Activated T-cell treated with anti-CD3 and anti-CD28 coated beads for 24 hours (primary cell): ENCODE data around the gene FNDC7.
"Not testable (repeated sequence)": the region's sequence is repeated elsewhere in the genome, so short reads cannot be mapped to it uniquely, and the experiment has no call there.

ENCODE experiments used
- DNase-seq: peaks from one replicate; pipeline ENCODE4 v3.0.0-alpha.2; 2020; ENCODE audit warnings: low read depth

FNDC7 gene

GRCh38 chr1:108745980-108746381, 33.3 kb downstream of the FNDC7 start:
- no peak for DNase-seq

DNA sequence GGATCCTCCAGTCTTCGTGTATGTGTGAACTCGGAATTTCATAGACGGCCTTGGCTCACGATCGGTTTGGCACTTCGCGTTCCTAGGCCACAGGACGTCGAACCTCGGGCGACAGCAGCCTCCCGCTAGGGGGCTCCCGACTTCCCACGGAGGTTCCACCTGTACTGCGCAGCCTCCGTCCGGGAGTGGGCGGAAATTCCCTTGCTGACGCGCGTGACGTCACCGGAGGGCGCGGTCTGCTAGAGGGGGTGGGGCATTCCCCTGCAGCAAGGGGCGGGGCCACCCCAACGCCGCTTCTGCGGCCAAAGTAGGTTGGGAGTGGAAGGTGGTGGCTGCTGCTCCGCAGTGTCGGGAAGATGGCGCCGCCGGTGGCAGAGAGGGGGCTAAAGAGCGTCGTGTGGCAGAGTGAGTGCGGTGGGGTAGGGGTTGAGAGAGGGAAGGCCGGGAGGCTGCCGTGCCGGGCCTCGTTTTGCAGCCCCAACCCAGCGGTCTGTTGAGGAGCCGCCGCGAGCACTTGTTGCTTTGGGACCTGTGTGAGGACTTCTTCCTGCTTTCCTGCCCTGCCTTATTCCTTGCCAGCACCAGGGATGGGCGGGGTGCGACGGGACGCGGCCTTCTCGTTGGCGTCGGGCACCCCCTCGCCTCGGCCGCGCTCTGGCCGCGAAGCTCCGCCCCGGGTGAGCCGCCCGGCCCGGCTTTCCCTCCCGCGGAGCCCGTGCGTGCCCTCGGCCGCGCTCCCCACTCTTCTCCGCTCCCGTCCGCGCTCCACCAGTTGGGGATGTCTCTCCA, 33.9 kb downstream of the FNDC7 start, which contains the start of gene STXBP3:
TSS of gene STXBP3 (plus strand) at position 293 of the 789 bp plus-strand sequence. CDS start at position 357, 64 bp downstream.
- DNase-seq = peak; percentile 100

- DNase-seq = peak; percentile 13
Observed at GRCh38 chr1:108747171-108747850, 34.6 kb downstream of the FNDC7 start.

- DNase-seq = no peak
Observed at GRCh38 chr1:108747898-108748297, 35.2 kb downstream of the FNDC7 start.

DNA sequence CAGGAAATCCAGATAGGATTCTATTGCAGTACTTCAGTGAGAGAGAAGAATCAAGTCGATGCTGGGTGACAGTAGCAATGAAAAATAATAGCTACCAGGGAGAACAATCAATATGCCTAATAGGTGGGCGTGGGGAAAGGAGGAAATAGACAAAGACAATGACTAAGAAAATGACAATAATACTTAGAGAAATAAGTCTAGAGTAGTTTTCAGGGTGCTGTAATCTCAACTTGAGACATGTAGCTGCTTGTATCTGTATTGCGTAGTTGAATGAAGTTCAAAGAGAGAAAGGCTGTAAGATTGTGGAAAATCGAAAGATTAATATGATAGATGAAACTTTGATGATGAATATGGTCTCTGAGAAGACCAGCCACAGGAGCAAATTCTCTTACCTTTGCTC, 36.4 kb downstream of the FNDC7 start:
- no peak for DNase-seq

- DNase-seq = no peak
Observed at GRCh38 chr1:108750476-108751181, 37.9 kb downstream of the FNDC7 start.

DNA sequence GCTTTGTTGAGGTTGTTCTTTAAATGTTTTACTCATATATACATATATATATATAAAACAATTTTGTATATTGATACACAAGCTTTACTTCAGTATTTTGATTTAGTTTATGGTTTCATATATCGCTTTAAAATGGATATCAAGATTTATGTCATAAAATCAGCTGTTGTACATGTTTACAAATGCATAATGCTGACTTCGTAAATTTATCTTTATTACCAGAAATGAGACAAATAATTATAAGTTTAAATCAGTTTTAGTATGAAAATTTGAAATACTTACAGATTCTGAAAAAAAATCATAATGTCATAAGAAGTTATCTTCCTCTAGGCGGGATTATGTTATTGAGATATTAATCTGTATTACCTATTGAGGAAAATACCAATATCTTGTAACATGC, 40.7 kb downstream of the FNDC7 start:
- no peak for DNase-seq

DNA sequence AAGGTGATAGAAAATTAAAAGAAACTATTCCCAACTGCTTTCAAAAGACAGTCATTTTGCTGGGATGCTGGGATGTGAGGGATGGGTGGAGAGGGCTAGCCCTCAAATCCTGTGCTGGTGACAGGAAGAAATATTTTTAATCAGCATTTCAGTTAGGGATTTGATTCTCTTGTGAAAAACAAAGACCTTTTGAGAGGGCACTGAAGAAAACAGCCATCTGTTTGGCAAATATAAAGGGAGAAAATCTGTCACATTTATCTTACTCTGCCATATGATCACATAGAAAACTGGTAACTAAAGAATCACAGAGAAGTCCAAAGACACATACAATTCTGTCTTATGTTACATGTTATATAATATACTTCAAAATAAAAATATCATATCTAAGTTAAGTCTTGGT, 46.1 kb downstream of the FNDC7 start:
- DNase-seq = no peak

DNA sequence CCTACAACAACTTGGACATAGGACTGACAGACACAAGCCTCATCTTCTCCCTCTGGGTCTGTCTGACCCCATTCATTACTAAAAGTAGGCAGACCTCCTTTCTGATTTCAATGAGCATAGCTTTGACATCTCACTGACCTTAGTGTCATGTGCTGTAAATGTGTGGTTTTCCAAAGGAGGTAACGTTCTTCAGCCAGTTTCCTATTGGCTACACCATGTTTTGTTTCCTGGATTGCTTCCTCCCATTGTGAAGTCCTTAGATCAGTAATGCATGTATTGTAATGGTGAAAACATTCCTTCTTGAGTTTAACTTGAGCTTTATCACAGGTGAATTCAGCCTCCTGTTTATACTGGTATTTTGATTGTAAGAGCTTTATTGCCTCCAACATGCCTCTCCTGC, 54.4 kb downstream of the FNDC7 start:
- no peak for DNase-seq

GRCh38 chr1:108767708-108768107, 55.0 kb downstream of the FNDC7 start:
- DNase-seq = no peak

DNA sequence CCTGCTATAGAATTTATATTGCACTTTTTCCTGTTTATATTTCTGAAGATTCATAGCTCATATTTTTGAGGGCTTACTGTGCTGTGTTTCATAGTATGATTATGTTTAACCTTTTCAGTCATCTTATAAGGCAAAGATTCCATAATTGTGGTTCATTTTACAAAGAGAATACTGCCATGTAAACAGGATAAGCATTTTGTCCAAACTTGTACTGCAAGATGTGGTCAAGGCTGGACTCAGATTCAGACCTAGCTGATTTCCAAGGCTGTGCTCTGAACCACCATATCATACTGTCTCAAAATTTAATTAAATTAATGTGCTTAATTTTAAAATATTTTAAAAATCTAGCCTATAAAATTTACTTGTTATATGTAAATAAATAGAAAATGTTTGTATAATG, 65.1 kb downstream of the FNDC7 start:
- no peak for DNase-seq

GRCh38 chr1:108779455-108779854, 66.7 kb downstream of the FNDC7 start:
- no peak for DNase-seq

GRCh38 chr1:108780937-108781574, 68.3 kb downstream of the FNDC7 start:
- DNase-seq = no peak

DNA sequence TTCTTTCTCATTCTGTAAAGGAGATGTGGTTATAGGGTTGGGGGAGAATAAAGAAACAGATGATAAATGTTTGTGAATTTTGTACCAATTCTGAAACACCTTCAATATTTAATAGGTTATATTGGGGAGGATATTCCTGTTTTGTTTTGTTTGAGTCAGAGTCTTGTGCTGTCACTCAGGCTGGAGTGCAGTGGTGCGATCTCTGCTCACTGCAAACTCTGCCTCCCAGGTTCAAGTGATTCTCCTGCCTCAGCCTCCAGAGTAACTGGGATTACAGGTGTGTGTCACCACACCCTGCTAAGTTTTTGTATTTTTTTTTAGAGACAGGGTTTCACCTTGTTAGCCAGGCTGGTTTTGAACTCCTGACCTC, 68.9 kb downstream of the FNDC7 start:
- not testable (repeated sequence) for DNase-seq

GRCh38 chr1:108785264-108785663, 72.6 kb downstream of the FNDC7 start:
- no peak for DNase-seq

GRCh38 chr1:108785880-108786279, 73.2 kb downstream of the FNDC7 start:
- DNase-seq = no peak

GRCh38 chr1:108791790-108792189, 79.1 kb downstream of the FNDC7 start:
- DNase-seq = no peak
